B cell (primary cell): ENCODE data around the gene POLR1C. TPM values are rescaled to one million over a fixed set of nuclear protein-coding genes. Genes with fewer than 3 reads are reported as not detected.

Experiments
- polyA plus RNA-seq: library from polyadenylated mRNA; depleted of rRNA; stranded (reverse); fragments of >200 nt; gene quantifications from 2 replicates; pipeline ENCODE4 v1.2.3, GENCODE V29; 2012
- small RNA-seq: library from RNA; depleted of rRNA; stranded (forward); fragments of <200 nt; gene quantifications from one replicate; pipeline ENCODE3, GENCODE V24; 2012; ENCODE audit warnings: low replicate concordance, low read depth; ENCODE audit not compliant: insufficient read length
- total RNA-seq, 2 donors: library from RNA; stranded (reverse); fragments of 120-200 nt in 1 of 2; gene quantifications; 1 replicate in 1 of 2; 2 replicates in 1 of 2; pipeline versions ENCODE4 v1.2.3 to v1.2.4, GENCODE V29; 2013 to 2022

The POLR1C gene
- total and polyA plus RNA-seq, 2 donors (not counting 1 experiment from before 2014, with no cell fraction given): 21.4 to 43.3 TPM

Small RNA genes within 50 kb of the gene (small RNA-seq; reads per million reads assigned to genes)
- gene RF00426 (not detected), gene RNU6-1113P (not detected)

Other genes with a start within 250 kb of the POLR1C start
- not detected in 2 replicates for gene SLC22A7, start 218.8 kb upstream of the POLR1C start, total RNA-seq
- not detected in 2 replicates for gene SLC22A7, start 218.8 kb upstream of the POLR1C start, polyA plus RNA-seq
- gene CRIP3, start 208.3 kb upstream of the POLR1C start, total RNA-seq: 25.8 and 27.9 TPM in 2 replicates
- 64.0 and 64.6 TPM in 2 replicates for gene CRIP3, start 208.3 kb upstream of the POLR1C start, polyA plus RNA-seq
- gene ZNF318, start 147.4 kb upstream of the POLR1C start, total RNA-seq: 79.7 and 80.9 TPM in 2 replicates
- gene ZNF318, start 147.4 kb upstream of the POLR1C start, polyA plus RNA-seq: 91.8 and 113 TPM in 2 replicates
- gene ABCC10, start 89.5 kb upstream of the POLR1C start, total RNA-seq: 71.5 and 84.2 TPM in 2 replicates
- 31.4 and 39.5 TPM in 2 replicates for gene ABCC10, start 89.5 kb upstream of the POLR1C start, polyA plus RNA-seq
- gene DLK2, start 61.5 kb upstream of the POLR1C start, total RNA-seq: 0.58 TPM in 1 of 2 replicates, not detected in the other
- gene DLK2, start 61.5 kb upstream of the POLR1C start, polyA plus RNA-seq: 0.20 and 0.34 TPM in 2 replicates
- gene TJAP1, start 39.5 kb upstream of the POLR1C start, total RNA-seq: 57.1 and 59.1 TPM in 2 replicates
- gene TJAP1, start 39.5 kb upstream of the POLR1C start, polyA plus RNA-seq: 70.7 and 79.3 TPM in 2 replicates
- 0.99 and 1.2 TPM in 2 replicates for gene LRRC73, start 6.7 kb upstream of the POLR1C start, total RNA-seq
- 0.06 TPM in 1 of 2 replicates, not detected in the other for gene LRRC73, start 6.7 kb upstream of the POLR1C start, polyA plus RNA-seq
- 82.1 and 92.6 TPM in 2 replicates for gene YIPF3, start 163 bp upstream of the POLR1C start, total RNA-seq
- gene YIPF3, start 163 bp upstream of the POLR1C start, polyA plus RNA-seq: 64.3 and 107 TPM in 2 replicates
- gene XPO5, start 58.9 kb downstream of the POLR1C start, total RNA-seq: 45.7 and 48.1 TPM in 2 replicates
- 14.4 and 17.2 TPM in 2 replicates for gene XPO5, start 58.9 kb downstream of the POLR1C start, polyA plus RNA-seq
- 24.8 and 26.4 TPM in 2 replicates for gene POLH, start 59.1 kb downstream of the POLR1C start, total RNA-seq
- 8.9 and 14.7 TPM in 2 replicates for gene POLH, start 59.1 kb downstream of the POLR1C start, polyA plus RNA-seq
- 103 and 122 TPM in 2 replicates for gene GTPBP2, start 112.2 kb downstream of the POLR1C start, total RNA-seq
- gene GTPBP2, start 112.2 kb downstream of the POLR1C start, polyA plus RNA-seq: 80.8 and 101 TPM in 2 replicates
- gene MAD2L1BP, start 118.8 kb downstream of the POLR1C start, total RNA-seq: 34.6 and 35.4 TPM in 2 replicates
- gene MAD2L1BP, start 118.8 kb downstream of the POLR1C start, polyA plus RNA-seq: 31.5 and 32.7 TPM in 2 replicates
- 0.15 TPM in 1 of 2 replicates, not detected in the other for gene RSPH9, start 127.9 kb downstream of the POLR1C start, total RNA-seq
- 0.04 TPM in 1 of 2 replicates, not detected in the other for gene RSPH9, start 127.9 kb downstream of the POLR1C start, polyA plus RNA-seq
- 37.0 and 39.6 TPM in 2 replicates for gene MRPS18A, start 170.7 kb downstream of the POLR1C start, total RNA-seq
- 22.8 and 46.3 TPM in 2 replicates for gene MRPS18A, start 170.7 kb downstream of the POLR1C start, polyA plus RNA-seq